RWPE1 (cell line): ENCODE results near the gene CMTR1.
"Not testable (repeated sequence)": the region's sequence is repeated elsewhere in the genome, so short reads cannot be mapped to it uniquely, and the experiment has no call there.

Experiments
- CTCF ChIA-PET: fragments of 350-600 bp; sonication (Branson Sonifier 250); formaldehyde crosslinking; extraction: SDS; loops from one replicate; lab custom pipeline; 2021; lab: Yijun Ruan, JAX
- POLR2A ChIA-PET: fragments of 400-600 bp; formaldehyde crosslinking; extraction: SDS; loops from one replicate; lab custom pipeline; 2020; ENCODE audit warnings: antibody characterized with exemption; ENCODE audit not compliant: low non-redundant PET; lab: Yijun Ruan, JAX
- DNase-seq: peaks from one replicate; pipeline ENCODE4 v3.0.0; 2012; ENCODE audit warnings: low spot score
- H3K27ac ChIP-seq: fragments of 450-650 bp; 2 replicates; pipeline ENCODE4 v1.5.1; 2017
- TF ChIP-seq, protein P1 (sequence below): fragments of 450-650 bp; conservative IDR thresholded peaks from 2 replicates; pipeline ENCODE4 v1.5.1; 2017; ENCODE audit warnings: low read depth, mild to moderate bottlenecking

CMTR1 gene

DNA sequence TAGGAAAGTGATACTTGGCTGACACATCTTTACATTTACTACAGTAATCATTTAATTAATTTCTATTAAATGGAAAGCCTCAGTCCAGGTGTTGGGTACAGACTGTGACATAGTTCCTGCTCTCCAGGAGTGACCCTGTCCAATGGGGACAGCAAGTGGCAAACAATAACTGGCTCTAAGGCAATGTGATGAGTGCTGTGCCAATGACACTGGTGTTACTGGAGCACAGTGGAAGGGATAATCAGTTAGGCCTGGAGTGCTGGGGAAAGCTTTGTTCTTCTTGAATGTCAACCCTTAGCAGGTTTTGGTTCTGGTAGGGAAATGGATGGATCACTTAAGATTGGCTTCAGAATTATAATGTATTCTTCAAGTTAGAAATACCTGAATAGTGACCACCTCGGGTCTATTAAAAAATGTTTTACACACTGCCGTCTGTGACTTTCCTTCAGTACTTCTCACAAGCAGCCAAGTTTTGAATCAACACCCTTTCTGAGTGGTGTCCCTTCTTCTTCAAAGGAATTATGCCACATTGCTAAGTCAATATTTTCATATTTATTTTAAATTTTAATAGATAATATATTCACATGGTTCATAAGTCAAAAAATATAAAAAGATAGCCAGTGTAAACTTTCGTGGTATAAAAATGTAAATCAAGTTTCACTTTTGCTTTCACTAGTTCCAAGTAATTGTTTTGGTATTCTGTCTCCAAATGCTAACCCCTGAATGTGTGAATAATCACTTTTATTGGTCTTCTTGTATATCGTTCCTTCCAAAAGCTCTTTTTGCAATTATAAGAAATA lies 9.6 kb downstream of the CMTR1 start:
- no peak overlapping the region for H3K27ac ChIP-seq
- DNase-seq, result no peak
- ChIA-PET POLR2A (no interaction called here), CTCF (interaction anchor here (0.6 kb wide), 1 partner anchor 1895 kb away, joined by 3 read pairs; no protein-coding TSS in a partner anchor)
- TF ChIP-seq, protein P1, sequence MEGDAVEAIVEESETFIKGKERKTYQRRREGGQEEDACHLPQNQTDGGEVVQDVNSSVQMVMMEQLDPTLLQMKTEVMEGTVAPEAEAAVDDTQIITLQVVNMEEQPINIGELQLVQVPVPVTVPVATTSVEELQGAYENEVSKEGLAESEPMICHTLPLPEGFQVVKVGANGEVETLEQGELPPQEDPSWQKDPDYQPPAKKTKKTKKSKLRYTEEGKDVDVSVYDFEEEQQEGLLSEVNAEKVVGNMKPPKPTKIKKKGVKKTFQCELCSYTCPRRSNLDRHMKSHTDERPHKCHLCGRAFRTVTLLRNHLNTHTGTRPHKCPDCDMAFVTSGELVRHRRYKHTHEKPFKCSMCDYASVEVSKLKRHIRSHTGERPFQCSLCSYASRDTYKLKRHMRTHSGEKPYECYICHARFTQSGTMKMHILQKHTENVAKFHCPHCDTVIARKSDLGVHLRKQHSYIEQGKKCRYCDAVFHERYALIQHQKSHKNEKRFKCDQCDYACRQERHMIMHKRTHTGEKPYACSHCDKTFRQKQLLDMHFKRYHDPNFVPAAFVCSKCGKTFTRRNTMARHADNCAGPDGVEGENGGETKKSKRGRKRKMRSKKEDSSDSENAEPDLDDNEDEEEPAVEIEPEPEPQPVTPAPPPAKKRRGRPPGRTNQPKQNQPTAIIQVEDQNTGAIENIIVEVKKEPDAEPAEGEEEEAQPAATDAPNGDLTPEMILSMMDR, result no peak

DNA sequence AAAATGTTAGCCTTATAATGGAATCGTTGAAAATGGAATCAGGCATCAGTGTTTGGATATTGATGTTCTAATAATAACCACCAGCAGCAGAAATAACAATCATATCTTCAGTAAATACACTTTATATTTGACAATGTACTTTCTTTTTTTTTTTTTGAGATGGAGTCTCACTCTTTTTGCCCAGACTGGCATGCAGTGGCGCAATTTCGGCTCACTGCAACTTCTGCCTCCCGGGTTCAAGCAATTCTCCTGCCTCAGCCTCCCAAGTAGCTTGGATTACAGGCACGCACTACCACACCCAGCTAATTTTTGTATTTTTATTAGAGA lies 10.2 kb downstream of the CMTR1 start:
- DNase-seq, CTCF ChIA-PET, H3K27ac ChIP-seq, POLR2A ChIA-PET: not testable (repeated sequence)

DNA sequence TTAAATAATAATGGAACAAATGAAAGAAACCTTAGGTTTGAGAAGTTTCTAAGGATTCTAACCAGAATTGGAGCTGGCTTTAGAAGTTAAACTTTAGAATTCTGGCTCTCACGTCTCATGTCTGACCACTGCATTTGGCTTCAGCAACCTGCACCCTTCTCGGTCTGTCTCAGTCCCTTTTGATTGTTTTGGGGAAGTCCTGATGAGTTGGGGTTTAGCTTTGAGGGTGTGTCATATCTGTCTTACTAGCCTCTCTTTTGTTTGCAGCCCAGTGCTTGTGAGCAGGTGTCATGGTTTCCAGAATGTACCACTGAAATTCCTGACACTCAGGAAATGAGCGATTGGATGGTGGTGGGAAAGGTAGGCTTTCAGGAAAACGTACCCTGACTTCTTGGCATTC lies 17.0 kb downstream of the CMTR1 start:
- no peak for DNase-seq
- H3K27ac ChIP-seq, result no peak overlapping the region
- POLR2A ChIA-PET, result no interaction called here
- TF ChIP-seq, protein P1, result no peak
- CTCF ChIA-PET, result interaction anchor here (0.7 kb wide), 1 partner anchor 12 kb away, joined by 3 read pairs; no protein-coding TSS in a partner anchor

DNA sequence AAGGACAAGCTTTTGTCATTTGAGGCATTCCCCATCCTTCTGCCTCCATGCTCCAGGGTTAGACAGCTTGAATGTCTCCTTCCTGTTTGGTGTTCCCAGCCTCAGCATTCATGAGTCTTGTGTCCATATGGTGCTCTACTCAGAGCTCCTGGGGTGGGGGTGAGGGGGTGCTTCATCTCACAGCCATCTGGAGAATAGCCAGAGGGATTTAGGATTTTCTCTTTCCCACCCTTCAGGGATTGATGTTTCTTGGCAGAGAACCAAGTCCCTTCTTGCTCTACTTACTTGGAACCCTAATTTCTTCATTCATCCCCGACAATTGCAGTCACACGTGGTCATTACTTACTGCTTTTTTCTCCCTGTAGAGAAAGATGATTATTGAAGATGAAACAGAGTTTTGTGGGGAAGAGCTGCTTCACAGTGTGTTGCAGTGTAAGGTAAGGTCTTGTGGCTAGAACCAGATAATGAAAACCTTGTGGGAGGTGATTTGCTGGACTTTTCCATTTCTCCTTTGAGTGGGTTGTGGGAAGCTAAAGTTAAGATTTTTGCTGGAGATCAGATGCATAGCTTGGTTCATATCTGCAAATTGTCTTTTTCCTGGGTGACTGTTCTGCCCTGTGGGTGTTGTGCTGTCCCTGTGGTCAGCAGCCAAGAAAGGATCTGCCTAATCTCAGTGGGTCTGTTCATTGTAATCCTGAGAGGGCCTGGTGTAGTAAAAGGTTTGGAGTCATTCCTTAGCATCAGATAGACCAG lies 18.6 kb downstream of the CMTR1 start:
- no peak overlapping the region for H3K27ac ChIP-seq
- CTCF ChIA-PET, result interaction anchor here (0.6 to 1.1 kb wide), 3 partner anchors 16 to 71 kb away, joined by 3 read pairs; no protein-coding TSS in a partner anchor
- TF ChIP-seq, protein P1, result no peak
- POLR2A ChIA-PET, result no interaction called here
- DNase-seq, result no peak

DNA sequence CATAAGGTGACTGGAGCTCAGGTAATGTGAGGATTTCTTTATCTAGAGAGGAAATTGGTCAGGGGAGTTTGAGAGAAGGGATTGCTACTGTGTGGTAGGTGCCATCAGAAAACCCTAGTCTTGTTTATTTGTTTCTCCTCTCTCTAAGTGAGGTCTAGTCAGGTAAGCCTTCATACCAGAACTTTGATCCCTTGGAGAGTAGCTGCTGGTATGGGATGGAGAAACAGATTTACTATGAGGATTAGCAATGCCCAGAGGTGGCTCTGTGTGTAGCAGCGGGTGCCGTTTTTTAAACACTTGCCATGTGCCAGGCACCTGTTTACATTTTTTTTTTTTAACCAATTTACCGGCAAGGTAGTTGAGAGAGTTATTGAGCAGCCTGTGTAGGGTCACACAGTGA lies 19.5 kb downstream of the CMTR1 start:
- CTCF ChIA-PET, result interaction anchor here (1.1 kb wide), 1 partner anchor 71 kb away, joined by 3 read pairs; no protein-coding TSS in a partner anchor
- POLR2A ChIA-PET, result no interaction called here
- no peak for DNase-seq
- TF ChIP-seq, protein P1, result no peak
- no peak overlapping the region for H3K27ac ChIP-seq

DNA sequence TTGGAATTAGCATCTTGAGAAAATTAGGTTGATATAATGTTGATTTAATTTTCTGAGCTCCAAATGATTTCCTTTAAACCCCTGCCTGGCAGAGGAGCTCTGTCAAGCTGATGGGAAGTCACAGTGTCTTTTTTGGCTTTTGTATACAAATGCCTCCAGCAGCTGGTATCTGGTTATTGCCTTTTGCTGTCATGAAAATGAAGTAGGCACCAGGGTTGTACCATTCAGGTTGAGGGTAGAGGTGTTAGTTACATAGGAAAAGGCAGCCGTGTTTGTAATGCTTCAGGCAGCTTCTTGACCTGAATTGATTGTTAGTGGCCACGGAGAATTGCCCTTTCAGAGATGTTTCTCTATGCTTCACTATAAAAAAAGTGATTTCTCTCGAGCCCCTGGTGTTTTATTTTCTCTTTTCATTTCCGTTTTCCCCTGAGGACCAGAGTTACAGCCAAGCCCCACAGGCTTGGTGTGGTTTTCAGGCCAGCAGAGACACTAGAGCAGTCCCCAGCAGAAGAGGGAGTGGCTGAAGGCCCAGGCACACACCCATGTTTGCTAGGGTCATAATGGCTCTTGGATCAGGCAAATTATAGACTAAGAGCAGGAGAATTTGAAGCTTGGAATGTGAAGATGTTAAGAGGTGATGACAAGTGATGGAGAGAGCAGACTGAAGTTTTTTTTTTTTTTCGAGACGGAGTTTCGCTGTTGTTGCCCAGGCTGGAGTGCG lies 21.6 kb downstream of the CMTR1 start:
- no peak for DNase-seq
- CTCF ChIA-PET, result interaction anchor here (0.6 kb wide), 1 partner anchor 17 kb away, joined by 3 read pairs; no protein-coding TSS in a partner anchor
- TF ChIP-seq, protein P1, result no peak
- H3K27ac ChIP-seq, result peak overlapping the region; percentile 21; the same call in 1 of the 2 replicates
- POLR2A ChIA-PET, result no interaction called here
